GM23338 (cell line): Measurements from ENCODE around the gene TRAF2. TPM values are rescaled to one million over a fixed set of nuclear protein-coding genes. Genes with fewer than 3 reads are reported as not detected.
"Not testable (repeated sequence)": the region's sequence is repeated elsewhere in the genome, so short reads cannot be mapped to it uniquely, and the experiment has no call there.

Experiments
- ATAC-seq: fragments of 200-7000 bp; cut with Tn5 transposase; 3 replicates; pipeline ENCODE4 v1.9.1; 2020
- DNase-seq: peaks from one replicate; pipeline ENCODE4 v3.0.0-alpha.2; 2015; ENCODE audit warnings: low spot score
- H2AFZ ChIP-seq: fragments of 200-600 bp; sonication (generic); 2 replicates; pipeline ENCODE4 v1.8.0; 2016; ENCODE audit warnings: antibody characterized with exemption, mild to moderate bottlenecking, moderate library complexity
- H3F3A ChIP-seq: fragments of 200-600 bp; sonication (generic); replicated peaks from 2 replicates; pipeline ENCODE4 v1.8.0; 2017; ENCODE audit warnings: antibody characterized with exemption, mixed run types, low read depth
- H3K27ac ChIP-seq: fragments of 200-600 bp; sonication (generic); 2 replicates; pipeline ENCODE4 v1.6.1; 2016; ENCODE audit warnings: low read depth
- H3K27me3 ChIP-seq: fragments of 200-600 bp; sonication (generic); 2 replicates; pipeline ENCODE4 v1.8.0; 2016; ENCODE audit warnings: mild to moderate bottlenecking, mixed run types, moderate library complexity; ENCODE audit not compliant: insufficient read depth
- H3K36me3 ChIP-seq: fragments of 200-600 bp; sonication (generic); 2 replicates; pipeline ENCODE4 v1.8.0; 2016; ENCODE audit warnings: mild to moderate bottlenecking; ENCODE audit not compliant: insufficient read depth
- H3K4me1 ChIP-seq: fragments of 200-600 bp; sonication (generic); 2 replicates; pipeline ENCODE4 v1.8.0; 2016; ENCODE audit warnings: mild to moderate bottlenecking, moderate library complexity; ENCODE audit not compliant: insufficient read depth
- H3K4me2 ChIP-seq: fragments of 200-600 bp; sonication (generic); 2 replicates; pipeline ENCODE4 v1.7.1; 2017; ENCODE audit warnings: mixed run types
- H3K4me3 ChIP-seq: fragments of 200-600 bp; sonication (generic); 2 replicates; pipeline ENCODE4 v1.6.1; 2016; ENCODE audit warnings: mixed run types
- H3K79me2 ChIP-seq: fragments of 200-600 bp; sonication (generic); replicated peaks from 2 replicates; pipeline ENCODE4 v1.8.0; 2017; ENCODE audit warnings: mild to moderate bottlenecking; ENCODE audit not compliant: insufficient read depth
- H3K9me2 ChIP-seq: fragments of 200-600 bp; sonication (generic); 2 replicates; pipeline ENCODE4 v1.8.0; 2017; ENCODE audit not compliant: insufficient read depth
- H4K20me1 ChIP-seq: fragments of 200-600 bp; sonication (generic); replicated peaks from 2 replicates; pipeline ENCODE4 v1.8.0; 2017; ENCODE audit warnings: mild to moderate bottlenecking; ENCODE audit not compliant: insufficient read depth
- H3K27ac Mint-ChIP-seq: 2 replicates; pipeline ENCODE4 v1.8.0; 2020; ENCODE audit warnings: inconsistent platforms, mild to moderate bottlenecking, moderate library complexity, mixed read lengths
- H3K27me3 Mint-ChIP-seq: 3 replicates; pipeline ENCODE4 v1.8.0; 2022; ENCODE audit warnings: low read depth, mild to moderate bottlenecking, moderate library complexity, mixed read lengths, inconsistent platforms; ENCODE audit not compliant: insufficient read depth, poor library complexity
- H3K36me3 Mint-ChIP-seq: 3 replicates; pipeline ENCODE4 v1.8.0; 2021; ENCODE audit warnings: low read depth, mild to moderate bottlenecking, inconsistent platforms, moderate library complexity, mixed read lengths
- H3K4me1 Mint-ChIP-seq: 3 replicates; pipeline ENCODE4 v1.8.0; 2020; ENCODE audit warnings: mild to moderate bottlenecking, inconsistent platforms, mixed read lengths
- H3K4me3 Mint-ChIP-seq: 3 replicates; pipeline ENCODE4 v1.8.0; 2021; ENCODE audit warnings: moderate library complexity, mild to moderate bottlenecking, inconsistent platforms, mixed read lengths
- H3K9me3 Mint-ChIP-seq: 3 replicates; pipeline ENCODE4 v1.8.0; 2020; ENCODE audit warnings: moderate library complexity, mild to moderate bottlenecking, inconsistent platforms, mixed read lengths
- CREB1 ChIP-seq: fragments of 250-450 bp; sonication (Bioruptor Pico); IDR thresholded peaks from 2 replicates; pipeline ENCODE4 v1.5.0; 2020; ENCODE audit warnings: low read depth, mild to moderate bottlenecking, moderate library complexity
- EZH2 ChIP-seq: fragments of 200-600 bp; sonication (generic); IDR thresholded peaks from one replicate; pipeline ENCODE4 v1.8.0; 2017; ENCODE audit warnings: antibody characterized with exemption, mild to moderate bottlenecking, low read depth; ENCODE audit not compliant: unreplicated experiment
- JUNB ChIP-seq: IDR thresholded peaks from one replicate; pipeline ENCODE4 v1.6.1; 2016; ENCODE audit warnings: antibody characterized with exemption; ENCODE audit not compliant: unreplicated experiment
- POLR2AphosphoS5 ChIP-seq: IDR thresholded peaks from 2 replicates; pipeline ENCODE4 v1.6.1; 2016; ENCODE audit warnings: antibody characterized with exemption, low read depth
- ZNF331 ChIP-seq: fragments of 250-450 bp; sonication (Bioruptor Pico); IDR thresholded peaks from 2 replicates; pipeline ENCODE4 v1.5.0; 2020; ENCODE audit warnings: low read depth, mild to moderate bottlenecking, moderate library complexity
- long read RNA-seq: library from polyadenylated mRNA; unstranded; transcript quantifications from one replicate; pipeline ENCODE4 v2.0.0, GENCODE V29; 2020; ENCODE audit not compliant: unreplicated experiment
- polyA plus RNA-seq: library from polyadenylated mRNA; unstranded; fragments of >200 nt; fragmentation: Nextera tagmentation; extraction: Ambion mirVana; gene quantifications from 2 replicates; pipeline ENCODE4 v1.2.1, GENCODE V29; 2016
- total RNA-seq: library from RNA; depleted of rRNA; stranded (reverse); fragments of >200 nt; shearing (Covaris generic); gene quantifications from 2 replicates; pipeline ENCODE4 v1.2.3, GENCODE V29; 2014; rRNA removed
- TF ChIP-seq, protein P1 (sequence below): IDR thresholded peaks from 2 replicates; pipeline ENCODE4 v1.6.1; 2016; ENCODE audit warnings: antibody characterized with exemption
- TF ChIP-seq, protein P2 (sequence below), 2 experiments: fragments of 200-600 bp in 1 of 2; sonication (generic) in 1 of 2; conservative IDR thresholded peaks; 2 replicates each; pipeline versions ENCODE4 v1.5.1 to v1.6.1; 2016 to 2017; ENCODE audit warnings: antibody characterized with exemption in 2 of 2, low read depth in 2 of 2, mild to moderate bottlenecking in 2 of 2, moderate library complexity in 1 of 2

The TRAF2 gene, protein sequence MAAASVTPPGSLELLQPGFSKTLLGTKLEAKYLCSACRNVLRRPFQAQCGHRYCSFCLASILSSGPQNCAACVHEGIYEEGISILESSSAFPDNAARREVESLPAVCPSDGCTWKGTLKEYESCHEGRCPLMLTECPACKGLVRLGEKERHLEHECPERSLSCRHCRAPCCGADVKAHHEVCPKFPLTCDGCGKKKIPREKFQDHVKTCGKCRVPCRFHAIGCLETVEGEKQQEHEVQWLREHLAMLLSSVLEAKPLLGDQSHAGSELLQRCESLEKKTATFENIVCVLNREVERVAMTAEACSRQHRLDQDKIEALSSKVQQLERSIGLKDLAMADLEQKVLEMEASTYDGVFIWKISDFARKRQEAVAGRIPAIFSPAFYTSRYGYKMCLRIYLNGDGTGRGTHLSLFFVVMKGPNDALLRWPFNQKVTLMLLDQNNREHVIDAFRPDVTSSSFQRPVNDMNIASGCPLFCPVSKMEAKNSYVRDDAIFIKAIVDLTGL
- total RNA-seq (31.5 and 39.9 TPM in 2 replicates), polyA plus RNA-seq (24.8 and 25.4 TPM in 2 replicates)
- long read RNA-seq, transcript TRAF2-201 (11 exons, 2,264 nt), result major isoform, 14 of 33 reads
- long read RNA-seq, partial matches to known transcripts, result 12 of 33 reads
- long read RNA-seq, other reads (novel, unspliced or antisense), result 7 of 33 reads

DNA sequence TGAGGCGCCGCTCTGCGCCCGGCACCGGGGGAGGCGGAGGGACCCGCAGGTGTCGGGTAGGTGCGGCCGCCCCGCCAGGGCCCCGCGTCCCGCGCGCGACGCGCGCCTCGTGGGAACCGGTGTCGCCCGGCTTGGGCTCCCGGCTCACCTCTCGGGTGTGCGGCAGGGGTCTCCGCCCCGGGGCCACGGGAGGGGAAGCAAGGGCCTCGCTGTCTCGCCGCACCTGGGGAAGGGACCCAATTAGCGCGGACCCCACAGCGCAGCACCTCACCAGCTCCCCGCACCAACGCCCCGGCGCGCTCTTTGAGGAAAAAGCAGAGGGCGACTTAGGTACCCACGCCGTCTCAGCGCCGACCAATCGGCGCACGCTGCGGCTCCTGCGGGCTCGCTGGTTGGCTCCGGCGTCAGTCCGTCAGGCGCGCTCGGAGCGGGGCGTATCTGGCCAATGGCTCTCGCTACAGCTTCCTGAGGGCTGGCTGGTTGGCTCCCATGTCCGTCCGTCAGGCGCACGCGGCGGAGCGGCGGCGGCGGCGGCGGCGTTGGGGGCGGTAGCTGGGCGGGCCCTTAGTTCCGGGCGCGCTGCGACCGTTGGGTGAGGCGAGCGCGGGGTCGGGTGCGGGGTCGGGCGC, at the start of gene TRAF2:
TSS of gene TRAF2 (plus strand) at position 567 of the 629 bp plus-strand sequence. CDS start 12,225 bp downstream, outside the sequence.
- Histone ChIP-seq H3K9me2 (no peaks in the 10 kb centered on the region), H4K20me1 (peaks cover 24% of the 10 kb centered on the region), H3K4me2 (peak within 1 kb of the TSS; percentile 88), H2AFZ (peak within 1 kb of the TSS; percentile 96), H3K4me1 (peaks cover 7% of the 10 kb centered on the region), H3K27me3 (no peaks in the 10 kb centered on the region), H3K36me3 (no peaks in the 10 kb centered on the region), H3K4me3 (peak within 1 kb of the TSS; percentile 91), H3K27ac (no peak within 1 kb of the TSS), H3K79me2 (peaks cover 42% of the 10 kb centered on the region), H3F3A (no peaks in the 10 kb centered on the region)
- no peak for TF ChIP-seq ZNF331
- peak; percentile 89 for TF ChIP-seq CREB1
- TF ChIP-seq, protein P1, sequence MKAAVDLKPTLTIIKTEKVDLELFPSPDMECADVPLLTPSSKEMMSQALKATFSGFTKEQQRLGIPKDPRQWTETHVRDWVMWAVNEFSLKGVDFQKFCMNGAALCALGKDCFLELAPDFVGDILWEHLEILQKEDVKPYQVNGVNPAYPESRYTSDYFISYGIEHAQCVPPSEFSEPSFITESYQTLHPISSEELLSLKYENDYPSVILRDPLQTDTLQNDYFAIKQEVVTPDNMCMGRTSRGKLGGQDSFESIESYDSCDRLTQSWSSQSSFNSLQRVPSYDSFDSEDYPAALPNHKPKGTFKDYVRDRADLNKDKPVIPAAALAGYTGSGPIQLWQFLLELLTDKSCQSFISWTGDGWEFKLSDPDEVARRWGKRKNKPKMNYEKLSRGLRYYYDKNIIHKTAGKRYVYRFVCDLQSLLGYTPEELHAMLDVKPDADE, result peak; percentile 41; the same call in 1 of the 2 replicates
- peak; percentile 98 for TF ChIP-seq POLR2AphosphoS5
- peak within 1 kb of the TSS; percentile 78 for H3K4me3 Mint-ChIP-seq
- ATAC-seq (peak; percentile 94), DNase-seq (peak; percentile 98)
- H3K4me1 Mint-ChIP-seq, result peaks cover 7% of the 10 kb centered on the region; the same call in 2 of the 3 replicates
- no peaks in the 10 kb centered on the region for H3K9me3 Mint-ChIP-seq
- 0 out of 2 replicates have a peak within 1 kb of the TSS, but pooled peaks have one; percentile 13 for H3K27ac Mint-ChIP-seq
- no peaks in the 10 kb centered on the region for H3K36me3 Mint-ChIP-seq
- peaks cover 17% of the 10 kb centered on the region for H3K27me3 Mint-ChIP-seq

DNA sequence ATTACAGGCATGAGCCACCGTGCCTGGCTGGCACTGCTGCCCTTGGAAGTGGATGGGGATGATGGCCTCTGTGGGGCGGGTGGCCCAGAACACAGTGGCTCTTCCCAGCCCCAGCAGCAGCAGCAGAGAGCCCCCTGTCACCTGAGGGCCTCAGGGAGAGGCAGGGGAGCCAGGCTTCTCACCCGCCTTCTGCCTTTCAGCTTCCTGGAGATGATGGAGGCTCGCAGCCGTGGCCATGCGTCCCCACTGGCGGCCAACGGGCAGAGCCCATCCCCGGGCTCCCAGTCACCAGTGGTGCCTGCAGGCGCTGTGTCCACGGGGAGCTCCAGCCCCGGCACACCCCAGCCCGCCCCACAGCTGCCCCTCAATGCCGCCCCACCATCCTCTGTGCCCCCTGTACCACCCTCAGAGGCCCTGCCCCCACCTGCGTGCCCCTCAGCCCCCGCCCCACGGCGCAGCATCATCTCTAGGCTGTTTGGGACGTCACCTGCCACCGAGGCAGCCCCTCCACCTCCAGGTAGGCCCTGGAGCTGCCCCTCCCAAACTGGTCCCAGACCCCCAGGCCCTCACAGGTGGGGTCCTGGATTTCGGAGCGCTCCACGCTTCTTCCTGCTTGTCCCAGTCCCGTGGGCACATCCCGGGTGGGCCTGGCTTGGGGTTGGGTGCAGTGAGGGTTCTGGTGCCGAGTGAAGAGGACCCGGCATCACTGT, 49.0 kb upstream of the TRAF2 start:
- TF ChIP-seq, protein P2, sequence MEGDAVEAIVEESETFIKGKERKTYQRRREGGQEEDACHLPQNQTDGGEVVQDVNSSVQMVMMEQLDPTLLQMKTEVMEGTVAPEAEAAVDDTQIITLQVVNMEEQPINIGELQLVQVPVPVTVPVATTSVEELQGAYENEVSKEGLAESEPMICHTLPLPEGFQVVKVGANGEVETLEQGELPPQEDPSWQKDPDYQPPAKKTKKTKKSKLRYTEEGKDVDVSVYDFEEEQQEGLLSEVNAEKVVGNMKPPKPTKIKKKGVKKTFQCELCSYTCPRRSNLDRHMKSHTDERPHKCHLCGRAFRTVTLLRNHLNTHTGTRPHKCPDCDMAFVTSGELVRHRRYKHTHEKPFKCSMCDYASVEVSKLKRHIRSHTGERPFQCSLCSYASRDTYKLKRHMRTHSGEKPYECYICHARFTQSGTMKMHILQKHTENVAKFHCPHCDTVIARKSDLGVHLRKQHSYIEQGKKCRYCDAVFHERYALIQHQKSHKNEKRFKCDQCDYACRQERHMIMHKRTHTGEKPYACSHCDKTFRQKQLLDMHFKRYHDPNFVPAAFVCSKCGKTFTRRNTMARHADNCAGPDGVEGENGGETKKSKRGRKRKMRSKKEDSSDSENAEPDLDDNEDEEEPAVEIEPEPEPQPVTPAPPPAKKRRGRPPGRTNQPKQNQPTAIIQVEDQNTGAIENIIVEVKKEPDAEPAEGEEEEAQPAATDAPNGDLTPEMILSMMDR (conservative IDR thresholded peaks at IDR 0.05; ENCODE audit: low read depth in 2 of 2), result no peak
- TF ChIP-seq JUNB (no peak), EZH2 (no peak)
- TF ChIP-seq, protein P1, result no peak
- no peak overlapping the region for H3K27ac Mint-ChIP-seq
- ATAC-seq (no peak), DNase-seq (no peak)
- Histone ChIP-seq H3K27me3 (no peaks in the 10 kb centered on the region), H3K36me3 (no peaks in the 10 kb centered on the region), H3K27ac (no peak overlapping the region), H3K4me1 (peaks cover 11% of the 10 kb centered on the region; the same call in 1 of the 2 replicates), H3K4me3 (no peak overlapping the region), H2AFZ (no peak overlapping the region), H3F3A (no peaks in the 10 kb centered on the region), H3K79me2 (no peaks in the 10 kb centered on the region), H3K4me2 (no peak overlapping the region), H3K9me2 (no peaks in the 10 kb centered on the region), H4K20me1 (0 out of 2 replicates have a peak, but pooled peaks cover 6% of the 10 kb centered on the region)
- peaks cover 21% of the 10 kb centered on the region for H3K36me3 Mint-ChIP-seq
- H3K4me3 Mint-ChIP-seq, result no peak overlapping the region
- H3K4me1 Mint-ChIP-seq, result peaks cover 22% of the 10 kb centered on the region
- no peaks in the 10 kb centered on the region; the same call in 1 of the 3 replicates for H3K9me3 Mint-ChIP-seq
- H3K27me3 Mint-ChIP-seq, result peaks cover 37% of the 10 kb centered on the region

DNA sequence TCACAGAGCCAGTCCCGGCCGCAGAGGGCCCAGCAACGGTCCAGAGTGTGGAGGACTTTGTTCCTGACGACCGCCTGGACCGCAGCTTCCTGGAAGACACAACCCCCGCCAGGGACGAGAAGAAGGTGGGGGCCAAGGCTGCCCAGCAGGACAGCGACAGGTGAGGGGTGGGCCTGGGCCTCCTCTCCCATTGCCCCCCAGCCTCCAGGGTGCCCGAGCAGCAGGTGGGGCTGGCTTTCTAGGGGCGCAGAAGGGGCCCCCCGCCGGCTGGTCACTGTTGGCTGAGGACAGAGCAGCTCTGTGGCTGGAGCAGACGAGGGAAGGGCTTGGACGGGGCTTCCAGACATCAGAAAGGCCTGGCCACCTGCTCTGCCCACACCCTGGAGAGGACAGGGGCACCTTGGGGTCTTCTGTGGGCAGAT, 48.4 kb upstream of the TRAF2 start:
- not testable (repeated sequence) for H3K4me3 Mint-ChIP-seq, H3K9me2 ChIP-seq, DNase-seq, H3K36me3 ChIP-seq, ATAC-seq, H4K20me1 ChIP-seq, H2AFZ ChIP-seq, H3F3A ChIP-seq, H3K79me2 ChIP-seq, H3K27ac ChIP-seq, H3K4me2 ChIP-seq, H3K4me3 ChIP-seq, H3K9me3 Mint-ChIP-seq, H3K27me3 ChIP-seq, H3K27ac Mint-ChIP-seq
- Mint-ChIP-seq H3K36me3 (peaks cover 18% of the 10 kb centered on the region), H3K4me1 (peaks cover 22% of the 10 kb centered on the region), H3K27me3 (peaks cover 39% of the 10 kb centered on the region)
- H3K4me1 ChIP-seq, result peaks cover 11% of the 10 kb centered on the region; the same call in 1 of the 2 replicates
